ENCODE results near the gene KIF11. TPM values are rescaled to one million over a fixed set of nuclear protein-coding genes. Genes with fewer than 3 reads are reported as not detected.

KIF11 gene
- polyA plus RNA-seq, 2 of the 4 experiments (the other 2 are of a cell fraction), result 32.5 to 38.7 TPM

DNA sequence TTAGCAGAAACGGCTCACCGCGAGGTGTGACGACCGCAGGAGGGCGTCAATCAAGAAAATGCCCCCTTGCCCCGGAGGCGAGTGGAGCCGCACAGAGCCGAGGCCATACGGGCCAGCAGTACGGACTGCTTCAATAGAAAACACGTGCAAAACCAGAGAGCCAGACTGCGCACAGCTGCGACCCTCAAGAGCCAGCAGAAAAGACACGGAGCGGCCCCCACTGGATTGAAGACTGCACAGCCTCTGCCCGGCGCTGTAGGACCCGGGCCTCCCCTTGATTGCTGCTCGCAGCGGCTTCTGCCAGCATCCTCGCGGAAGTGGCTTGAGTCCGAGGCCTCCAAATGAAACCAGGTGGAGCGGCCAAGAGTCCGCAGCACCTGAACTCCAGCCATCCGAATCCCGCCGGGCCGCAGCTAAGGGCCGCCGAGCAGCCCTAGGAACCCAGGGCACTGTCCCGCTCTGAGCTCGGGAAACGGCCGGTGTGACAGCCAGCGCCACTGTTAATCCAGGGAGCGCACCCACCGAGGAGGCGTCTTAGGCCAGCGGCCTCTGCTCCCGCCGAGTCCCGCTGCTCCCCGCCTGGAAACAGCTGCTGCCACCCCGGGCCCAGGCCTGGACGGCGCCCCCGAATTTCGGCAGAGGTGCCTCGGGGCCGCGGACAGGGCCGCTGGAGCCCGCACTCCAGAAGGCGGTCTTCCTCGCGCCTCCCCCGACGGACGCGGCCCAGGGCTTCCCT lies 96.2 kb downstream of the KIF11 start (continued):
- TF ChIP-seq BCL3 (IDR thresholded peaks at IDR 0.05) (no peak), PHF8 (IDR thresholded peaks at IDR 0.05; ENCODE audit: borderline replicate concordance, low read depth) (peak; percentile 62), HOXB13 (CRISPR knock-in tag; IDR thresholded peaks at IDR 0.05; ENCODE audit: low read depth) (no peak), NFE2L2 (conservative IDR thresholded peaks at IDR 0.05; ENCODE audit: low read length) (no peak), BHLHE40 (IDR thresholded peaks at IDR 0.05; ENCODE audit: low read depth, low read length) (no peak), RNF2 (IDR thresholded peaks at IDR 0.05; ENCODE audit: borderline replicate concordance, low read depth) (no peak), MYC (IDR thresholded peaks at IDR 0.05; ENCODE audit: borderline replicate concordance, low read length) (no peak), RARB (CRISPR knock-in tag; IDR thresholded peaks at IDR 0.05) (no peak)

GRCh38 chr10:92689663-92690210 lies 96.8 kb downstream of the KIF11 start, which contains the start of gene HHEX:
Gene HHEX, plus strand, starts transcription at chr10:92689955. Its CDS starts 32 bp downstream, at chr10:92689987.
- ATAC-seq (peak; percentile 89), FAIRE-seq (no peak), DNase-seq (ENCODE audit: low read depth in 1 of 2, low spot score in 1 of 2) (peak; percentile 57 to 78)
- Histone ChIP-seq H3K4me2 (peak within 1 kb of the TSS; percentile 96), H3K27ac (peak within 1 kb of the TSS; percentile 95 to 97), H3K4me1 (peaks cover 42% of the 10 kb centered on the region), H3K9me3 (peaks cover 4% of the 10 kb centered on the region; the same call in 1 of the 3 replicates), H3K4me3 (peak within 1 kb of the TSS; percentile 97)
- WGBS (ENCODE audit: missing lambda C conversion rate), result no CpG with 5 or more reads among the region's 79 CpGs
- ChIA-PET CTCF (interaction anchor here (0.6 to 2.5 kb wide), 6 partner anchors 9 to 182 kb away, joined by 3 to 6 read pairs (median 4); partner anchors contain the start of gene EXOC6), POLR2A (interaction anchor here (0.6 to 3.3 kb wide), 14 partner anchors 8 to 319 kb away, joined by 3 to 31 read pairs (median 4); partner anchors contain the start of genes EXOC6, IDE and KIF11)
- TF ChIP-seq POLR2A (IDR thresholded peaks at IDR 0.05; ENCODE audit: low read length), result peak; percentile 82
- TF ChIP-seq HOXB13 (CRISPR knock-in tag; IDR thresholded peaks at IDR 0.05; ENCODE audit: low read depth), result no peak
- TF ChIP-seq ZSCAN20 (CRISPR knock-in tag; IDR thresholded peaks at IDR 0.05), result no peak
- no peak for TF ChIP-seq GATA3 (IDR thresholded peaks at IDR 0.05; ENCODE audit: borderline replicate concordance)
- TF ChIP-seq CHD4 (IDR thresholded peaks at IDR 0.05; ENCODE audit: borderline replicate concordance), result no peak
- no peak for TF ChIP-seq RFX5 (IDR thresholded peaks at IDR 0.05)
- TF ChIP-seq PBX3 (IDR thresholded peaks at IDR 0.05), result no peak
- no peak for TF ChIP-seq POLR2AphosphoS2 (conservative IDR thresholded peaks at IDR 0.05; ENCODE audit: low read length)
- no peak for TF ChIP-seq RNF2 (IDR thresholded peaks at IDR 0.05; ENCODE audit: borderline replicate concordance, low read depth)
- no peak for TF ChIP-seq CBX8 (IDR thresholded peaks at IDR 0.05)
- peak; percentile 79 to 85 for TF ChIP-seq JUN (IDR thresholded peaks at IDR 0.05)
- TF ChIP-seq ATOH8 (CRISPR knock-in tag; IDR thresholded peaks at IDR 0.05; ENCODE audit: low read depth), result peak; percentile 27; the same call in 1 of the 2 replicates
- no peak for TF ChIP-seq MYC (IDR thresholded peaks at IDR 0.05; ENCODE audit: borderline replicate concordance, low read length)
- no peak for TF ChIP-seq SREBF2 (IDR thresholded peaks at IDR 0.05)
- TF ChIP-seq HOXB5 (CRISPR knock-in tag; IDR thresholded peaks at IDR 0.05), result no peak
- no peak for TF ChIP-seq HOXA7 (CRISPR knock-in tag; IDR thresholded peaks at IDR 0.05)
- TF ChIP-seq TP53 (CRISPR knock-in tag; IDR thresholded peaks at IDR 0.05), result no peak
- no peak for TF ChIP-seq TFCP2L1 (CRISPR knock-in tag; IDR thresholded peaks at IDR 0.05)
- peak; percentile 86; the same call in 2 of the 3 replicates for TF ChIP-seq BCL3 (IDR thresholded peaks at IDR 0.05)
- TF ChIP-seq KDM5A (IDR thresholded peaks at IDR 0.05), result no peak
- TF ChIP-seq SMC3 (IDR thresholded peaks at IDR 0.05), result peak; percentile 13; the same call in 1 of the 3 replicates

Measured in A549 (cell line).